ELF-1 (cell line): Measurements from ENCODE around the gene NTNG1.
A peak's percentile ranks its signal among the peaks of the same experiment; 100 is the strongest.

Experiments used
- DNase-seq: peaks from one replicate; pipeline ENCODE4 v3.0.0-alpha.2; 2016; ENCODE audit warnings: low read depth, low spot score

Gene NTNG1

DNA sequence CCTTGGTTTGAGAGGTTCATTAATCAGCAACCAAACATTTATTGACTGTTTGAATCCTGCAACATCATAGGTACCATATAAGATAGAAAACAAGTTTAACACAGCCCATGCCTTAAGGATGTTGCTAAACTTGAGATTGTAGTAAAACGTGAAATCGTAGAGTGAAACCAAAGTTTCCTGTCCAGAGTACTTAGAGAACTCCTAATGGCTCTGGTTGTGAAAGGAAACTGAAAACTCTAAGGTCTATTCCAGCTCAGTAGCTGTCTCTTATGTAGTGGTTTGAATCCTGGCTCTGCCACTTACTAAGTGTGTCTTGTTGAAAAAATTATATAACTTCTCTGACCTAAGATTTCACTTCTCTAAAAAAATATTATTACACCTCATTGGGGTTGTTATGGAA lies 310.9 kb downstream of the NTNG1 start:
- no peak for DNase-seq

DNA sequence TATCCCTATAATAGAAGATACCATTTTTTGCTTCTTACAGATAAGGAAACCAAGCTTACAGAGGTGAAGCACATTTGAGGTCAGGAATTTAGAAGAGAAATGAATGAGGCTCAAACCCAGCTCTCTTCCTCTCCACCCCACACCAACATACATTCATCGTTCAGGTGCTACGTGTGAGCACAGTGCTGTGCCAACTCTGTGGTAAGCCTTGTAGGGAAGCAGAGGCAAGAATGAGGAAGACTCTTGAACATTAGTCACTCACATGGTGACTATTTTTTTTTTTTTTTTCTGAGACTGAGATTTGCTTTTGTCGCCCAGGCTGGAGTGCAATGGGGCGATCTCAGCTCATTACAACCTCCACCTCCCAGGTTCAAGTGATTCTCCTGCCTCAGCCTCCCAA lies 314.0 kb downstream of the NTNG1 start:
- DNase-seq: no peak

DNA sequence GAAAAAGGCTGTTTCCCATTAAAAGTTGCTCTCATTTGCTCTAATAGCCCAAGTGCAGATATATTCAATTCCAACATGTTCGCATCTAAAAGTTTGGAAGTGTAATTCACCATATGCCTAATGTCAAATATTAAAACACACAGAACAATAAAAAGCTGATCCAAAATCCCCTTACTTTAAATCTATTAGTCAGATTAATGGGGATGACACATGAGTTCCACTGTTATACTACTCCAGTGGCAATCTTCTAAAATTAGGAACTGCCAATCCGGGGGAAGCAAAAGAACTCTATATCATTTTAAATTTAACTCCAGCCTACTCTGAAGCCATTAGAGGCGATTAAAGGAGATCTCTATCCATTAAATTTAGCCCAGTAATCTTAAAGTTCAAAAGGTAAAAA lies 317.1 kb downstream of the NTNG1 start:
- no peak for DNase-seq

DNA sequence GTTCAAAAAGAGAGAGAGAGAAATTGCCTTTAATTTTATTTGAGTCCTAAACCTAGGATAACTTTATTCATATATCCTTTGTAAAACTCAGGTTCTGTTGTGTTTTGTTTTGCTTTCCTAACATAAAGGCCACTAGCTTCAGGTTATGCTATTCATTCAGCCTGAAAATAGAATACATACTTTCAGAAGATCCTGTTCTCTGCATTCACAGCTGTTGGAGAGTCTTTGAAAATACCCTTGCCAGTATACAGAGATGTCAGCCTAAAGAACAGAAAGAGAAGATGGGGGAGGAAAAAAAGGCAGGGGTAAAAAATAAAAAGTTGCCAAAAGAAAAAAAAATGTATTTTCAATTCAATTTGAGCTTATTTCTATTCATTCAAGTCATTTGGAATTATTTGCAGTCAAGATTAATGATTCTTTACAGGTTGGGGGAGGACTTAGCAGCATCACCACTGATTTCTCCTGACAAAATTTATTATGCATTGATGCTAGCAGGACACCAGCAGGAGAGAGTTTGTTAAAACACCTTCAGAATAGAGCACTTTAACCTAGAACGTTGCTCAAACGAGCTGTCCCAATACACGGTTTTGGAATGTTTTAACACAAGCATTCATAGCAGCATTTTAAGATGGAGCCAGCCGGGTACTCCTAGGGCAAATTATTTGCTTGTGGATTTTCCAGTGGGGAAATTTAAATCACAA lies 318.5 kb downstream of the NTNG1 start:
- no peak for DNase-seq

DNA sequence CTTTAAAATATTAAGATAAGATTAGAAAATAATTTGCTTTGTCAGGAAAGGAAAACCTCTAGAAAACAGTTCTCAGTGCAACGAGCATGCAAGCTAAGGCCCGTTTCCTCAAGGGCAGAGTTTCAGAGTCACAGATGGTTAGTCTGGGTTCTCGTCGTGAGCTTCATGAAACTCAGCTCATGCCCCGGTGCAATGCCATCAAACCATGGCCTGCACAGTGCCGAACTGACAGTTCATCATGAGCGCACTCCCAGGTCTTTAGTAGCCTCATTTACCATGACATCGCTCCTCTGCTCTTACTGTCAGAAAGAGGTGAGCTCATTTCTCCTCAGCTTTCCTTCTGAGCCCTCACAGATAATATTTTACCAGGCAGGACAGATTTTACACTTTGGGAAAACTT lies 319.2 kb downstream of the NTNG1 start:
- DNase-seq: no peak

DNA sequence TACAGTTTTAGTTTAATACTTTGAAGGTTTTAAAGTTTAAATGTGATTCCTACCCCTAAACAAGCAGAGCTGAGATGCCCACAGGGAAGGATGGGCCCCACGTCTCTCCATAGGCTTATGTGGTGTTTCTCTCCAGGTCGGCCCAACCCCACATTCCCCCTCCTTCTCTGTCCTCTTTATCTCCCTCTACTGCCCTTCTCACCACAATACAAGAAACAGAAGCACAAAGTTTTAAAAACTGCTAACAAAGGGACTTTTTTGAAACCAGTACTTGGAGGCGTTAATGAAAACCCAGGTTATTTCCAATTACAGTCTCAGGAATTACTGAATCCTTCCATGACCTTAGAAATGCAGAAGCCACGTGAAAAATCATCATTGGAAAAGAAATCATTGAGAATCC lies 324.0 kb downstream of the NTNG1 start:
- DNase-seq: peak; percentile 18

DNA sequence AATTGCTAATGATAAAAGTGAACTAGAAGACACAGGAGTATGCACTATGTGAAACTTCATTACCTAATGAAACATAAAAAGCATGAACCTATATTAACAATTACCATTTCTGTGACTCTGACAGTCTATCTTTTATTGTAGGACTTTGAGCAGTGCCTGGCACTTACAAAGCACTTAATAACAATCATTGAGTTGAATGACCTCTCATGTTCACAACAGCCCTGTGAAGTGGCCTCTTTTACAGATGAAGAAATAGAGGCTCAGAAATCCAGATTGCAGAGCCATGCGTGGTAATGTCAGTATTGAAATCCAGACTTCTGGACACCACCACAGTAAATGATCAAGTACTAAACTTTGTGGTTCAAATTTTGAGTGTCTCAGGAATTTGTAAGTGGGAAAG lies 326.4 kb downstream of the NTNG1 start:
- no peak for DNase-seq

DNA sequence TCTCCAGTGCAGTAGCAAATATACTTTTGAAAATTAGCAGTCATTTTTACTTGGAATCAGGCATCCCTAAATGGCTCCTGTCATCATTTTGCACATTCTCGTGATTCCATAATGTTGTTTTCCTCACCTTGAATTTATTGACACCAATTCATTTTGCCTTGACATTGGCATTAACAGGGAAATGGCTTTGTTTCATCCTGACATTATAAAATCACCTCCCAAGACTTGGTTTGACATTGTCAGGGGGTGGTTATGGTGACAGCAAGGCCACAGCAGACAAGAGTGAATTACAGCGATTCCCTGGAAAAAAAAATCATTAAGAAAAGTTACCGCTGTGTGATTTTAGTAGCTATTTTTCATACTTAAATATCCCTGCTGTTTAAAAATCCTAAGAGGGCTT lies 327.0 kb downstream of the NTNG1 start:
- DNase-seq: no peak

DNA sequence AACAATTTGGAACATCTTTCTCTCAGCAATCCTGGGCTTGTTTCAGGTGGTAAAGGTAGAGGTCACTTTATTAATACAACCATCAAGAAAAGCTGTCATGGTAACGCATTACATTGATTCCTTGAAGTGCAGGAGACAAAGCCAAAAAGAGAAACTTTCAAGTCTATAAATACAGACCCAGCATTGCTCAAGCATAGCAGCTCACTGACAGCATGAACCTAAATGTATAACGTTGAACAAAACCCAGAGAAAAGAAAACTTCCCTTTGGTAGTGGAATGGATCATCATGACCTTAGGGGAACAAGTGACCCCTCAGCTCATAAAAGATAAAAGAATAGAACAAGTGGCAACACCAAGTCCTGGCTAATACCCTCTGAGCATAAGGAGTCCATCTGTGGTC lies 332.2 kb downstream of the NTNG1 start:
- DNase-seq: no peak

DNA sequence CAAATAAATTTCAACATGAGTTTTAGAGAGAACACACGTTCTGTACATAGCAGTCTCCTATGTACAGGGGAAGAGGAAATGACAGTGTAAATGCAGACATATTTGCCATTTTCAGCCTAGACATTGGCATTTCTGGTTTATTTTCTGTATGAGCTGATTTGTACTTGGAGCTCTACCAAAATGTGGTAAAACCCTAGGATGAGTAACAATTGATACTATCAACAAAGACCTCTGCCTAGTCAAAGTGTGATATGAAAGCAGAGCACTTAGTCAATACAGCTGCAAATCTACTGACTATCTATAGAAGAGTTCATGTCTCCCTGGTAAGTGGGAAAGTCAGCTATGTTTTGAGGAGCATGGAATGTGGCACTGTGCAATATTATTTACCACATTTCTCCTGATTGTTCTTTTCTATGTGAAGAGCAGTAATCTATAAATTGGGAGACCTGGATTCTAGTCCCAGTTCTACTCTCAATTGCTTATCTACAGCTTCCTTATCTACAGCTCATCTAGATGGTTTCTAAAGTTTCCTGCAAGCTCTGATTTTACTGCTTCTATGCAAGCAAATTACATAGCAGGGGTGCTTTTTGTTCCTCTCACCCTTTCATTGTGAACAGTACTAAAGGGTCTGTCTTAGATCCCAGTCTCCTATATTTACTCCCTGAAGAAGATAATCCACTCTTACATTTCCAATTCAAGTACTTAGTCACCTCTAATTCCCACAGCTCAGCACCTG lies 334.2 kb downstream of the NTNG1 start:
- DNase-seq: no peak

DNA sequence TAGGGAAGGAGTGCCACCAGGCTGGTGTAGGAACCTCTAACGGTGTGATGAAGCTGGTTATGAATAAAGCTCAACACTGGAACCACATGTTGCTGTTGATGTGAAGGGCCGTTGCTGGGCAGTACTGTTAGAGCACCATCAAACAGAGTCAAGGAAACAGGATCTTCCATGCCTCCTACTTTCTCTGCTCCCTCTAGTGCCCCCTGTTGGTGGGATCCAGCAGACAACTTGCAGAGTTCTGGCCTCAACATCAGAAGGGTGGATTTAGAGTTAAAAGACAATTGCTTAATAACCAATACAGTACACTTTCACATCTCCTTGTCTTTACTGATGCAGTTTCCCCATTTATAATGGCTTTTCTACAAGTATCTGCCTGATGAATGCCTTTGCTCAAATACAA lies 336.4 kb downstream of the NTNG1 start:
- peak; percentile 5 for DNase-seq

DNA sequence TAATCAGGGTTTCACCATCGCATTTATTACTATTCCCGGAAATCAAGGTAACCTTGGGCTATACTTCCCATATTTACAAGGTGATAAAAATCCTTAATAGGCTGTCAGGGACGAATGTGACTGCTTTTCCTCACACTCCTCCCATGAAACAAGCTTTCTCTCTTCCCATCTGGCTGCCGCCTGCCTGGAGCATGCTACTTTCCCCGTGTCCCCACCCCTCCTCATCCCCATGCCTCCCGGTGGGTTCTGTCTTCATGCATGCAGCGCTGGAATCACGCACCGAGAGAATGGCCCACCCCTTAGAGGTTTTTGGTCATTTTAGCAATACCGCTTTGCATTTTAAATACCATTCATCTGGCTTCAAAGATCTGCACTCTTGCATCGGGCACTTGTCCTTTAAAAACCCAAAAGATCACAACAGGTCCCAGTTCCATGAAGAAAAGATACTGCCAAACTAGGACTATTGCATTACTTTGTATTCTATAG lies 339.1 kb downstream of the NTNG1 start:
- DNase-seq: no peak

DNA sequence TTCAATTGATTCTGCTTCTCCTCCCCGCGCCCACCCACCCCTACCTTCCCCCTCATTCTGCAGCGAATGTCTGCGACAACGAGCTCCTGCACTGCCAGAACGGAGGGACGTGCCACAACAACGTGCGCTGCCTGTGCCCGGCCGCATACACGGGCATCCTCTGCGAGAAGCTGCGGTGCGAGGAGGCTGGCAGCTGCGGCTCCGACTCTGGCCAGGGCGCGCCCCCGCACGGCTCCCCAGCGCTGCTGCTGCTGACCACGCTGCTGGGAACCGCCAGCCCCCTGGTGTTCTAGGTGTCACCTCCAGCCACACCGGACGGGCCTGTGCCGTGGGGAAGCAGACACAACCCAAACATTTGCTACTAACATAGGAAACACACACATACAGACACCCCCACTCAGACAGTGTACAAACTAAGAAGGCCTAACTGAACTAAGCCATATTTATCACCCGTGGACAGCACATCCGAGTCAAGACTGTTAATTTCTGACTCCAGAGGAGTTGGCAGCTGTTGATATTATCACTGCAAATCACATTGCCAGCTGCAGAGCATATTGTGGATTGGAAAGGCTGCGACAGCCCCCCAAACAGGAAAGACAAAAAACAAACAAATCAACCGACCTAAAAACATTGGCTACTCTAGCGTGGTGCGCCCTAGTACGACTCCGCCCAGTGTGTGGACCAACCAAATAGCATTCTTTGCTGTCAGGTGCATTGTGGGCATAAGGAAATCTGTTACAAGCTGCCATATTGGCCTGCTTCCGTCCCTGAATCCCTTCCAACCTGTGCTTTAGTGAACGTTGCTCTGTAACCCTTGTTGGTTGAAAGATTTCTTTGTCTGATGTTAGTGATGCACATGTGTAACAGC lies 339.9 kb downstream of the NTNG1 start:
- DNase-seq: peak; percentile 16

DNA sequence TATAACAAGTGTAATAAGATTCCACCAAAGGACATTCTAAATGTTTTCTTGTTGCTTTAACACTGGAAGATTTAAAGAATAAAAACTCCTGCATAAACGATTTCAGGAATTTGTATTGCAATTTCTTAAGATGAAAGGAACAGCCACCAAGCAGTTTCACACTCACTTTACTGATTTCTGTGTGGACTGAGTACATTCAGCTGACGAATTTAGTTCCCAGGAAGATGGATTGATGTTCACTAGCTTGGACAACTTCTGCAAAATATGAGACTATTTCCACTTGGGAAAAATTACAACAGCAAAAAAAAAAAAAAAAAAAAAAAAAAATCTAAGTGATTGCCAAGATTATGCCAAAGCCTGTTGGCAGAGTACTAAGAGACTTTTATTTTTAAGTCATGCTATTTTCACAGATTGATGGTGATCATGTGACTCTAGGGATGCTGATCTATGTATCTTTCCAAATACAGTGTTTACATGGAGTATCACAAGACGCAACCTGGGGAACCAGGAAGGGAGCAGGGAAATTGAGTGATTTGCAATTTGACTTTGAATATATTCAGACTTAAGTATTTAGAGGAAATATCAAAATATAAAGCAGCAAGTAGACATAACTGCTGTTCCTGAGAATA lies 341.0 kb downstream of the NTNG1 start:
- no peak for DNase-seq

DNA sequence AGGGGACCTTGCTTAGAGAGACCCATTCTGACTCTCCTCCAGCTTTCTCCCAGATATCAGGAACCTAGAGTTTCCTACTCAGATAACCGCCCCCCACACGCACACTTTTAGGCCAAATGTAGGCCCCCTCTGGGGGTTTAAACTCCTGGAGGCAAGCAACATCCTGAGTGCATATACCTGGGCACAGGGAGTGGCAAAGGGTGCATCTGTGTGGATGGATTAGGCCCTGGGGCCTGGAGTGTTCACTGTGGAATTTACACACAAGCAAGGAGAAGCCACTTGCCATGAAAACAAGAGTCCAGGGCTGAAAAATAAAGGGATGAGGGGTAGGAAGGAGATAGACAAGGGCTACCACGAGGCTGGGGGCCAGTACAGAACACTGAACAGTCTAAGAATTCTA lies 343.1 kb downstream of the NTNG1 start:
- no peak for DNase-seq

DNA sequence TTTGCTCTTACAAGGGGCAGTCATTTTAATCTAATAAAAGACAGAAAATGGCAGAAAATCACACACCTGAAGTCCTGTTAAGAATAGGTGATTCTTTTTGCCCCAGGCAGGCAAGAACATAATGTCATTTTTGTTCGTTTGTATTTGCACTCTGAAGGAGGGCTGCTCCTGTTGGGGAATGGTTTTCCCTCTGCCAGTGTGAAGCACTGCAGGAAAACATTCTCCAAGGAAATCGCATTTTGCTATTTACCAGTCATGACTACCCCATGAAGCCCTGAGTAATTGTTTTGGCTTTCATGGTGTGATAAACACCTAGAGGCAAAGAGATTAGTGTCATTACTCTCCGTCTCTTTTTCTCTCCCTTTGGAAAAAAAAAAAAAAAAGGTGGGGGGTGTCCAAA lies 345.5 kb downstream of the NTNG1 start:
- no peak for DNase-seq

DNA sequence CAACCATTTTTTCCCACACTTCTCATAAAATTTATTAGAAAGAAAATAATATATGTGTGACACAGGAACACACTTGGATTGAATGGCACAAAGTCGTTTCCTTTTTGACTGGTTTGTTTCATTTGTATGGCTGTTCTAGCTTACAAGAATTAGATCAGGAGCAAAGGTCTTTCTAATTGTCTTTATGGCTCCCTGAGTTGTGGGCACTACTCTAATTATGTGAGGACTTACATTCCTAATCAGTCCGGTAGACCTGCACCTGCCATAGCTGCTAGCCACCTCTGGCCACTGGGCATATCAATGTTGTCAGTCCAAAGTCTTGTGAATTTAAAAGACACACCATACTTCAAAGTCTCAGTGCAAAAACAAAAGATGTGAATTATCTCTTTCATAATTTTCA lies 346.7 kb downstream of the NTNG1 start:
- DNase-seq: no peak

DNA sequence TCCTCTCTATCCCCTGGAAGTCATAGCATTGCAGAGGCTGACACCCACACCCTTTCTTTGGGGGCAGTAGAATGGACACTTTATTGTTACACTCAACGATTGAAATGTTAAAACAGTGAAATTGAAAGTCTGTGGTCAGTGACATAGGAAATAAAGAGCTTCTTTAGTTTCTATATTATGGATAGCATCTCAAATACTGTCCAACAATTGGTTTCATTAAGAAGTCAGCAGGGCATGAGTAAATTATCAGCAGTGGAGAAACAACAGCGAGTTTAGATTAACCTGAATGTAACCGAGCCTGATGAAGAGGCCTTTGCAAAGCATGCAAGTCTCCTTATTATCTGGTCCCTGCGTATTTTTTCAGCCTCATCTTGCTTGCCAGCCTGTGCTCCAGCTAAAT lies 350.7 kb downstream of the NTNG1 start:
- no peak for DNase-seq

DNA sequence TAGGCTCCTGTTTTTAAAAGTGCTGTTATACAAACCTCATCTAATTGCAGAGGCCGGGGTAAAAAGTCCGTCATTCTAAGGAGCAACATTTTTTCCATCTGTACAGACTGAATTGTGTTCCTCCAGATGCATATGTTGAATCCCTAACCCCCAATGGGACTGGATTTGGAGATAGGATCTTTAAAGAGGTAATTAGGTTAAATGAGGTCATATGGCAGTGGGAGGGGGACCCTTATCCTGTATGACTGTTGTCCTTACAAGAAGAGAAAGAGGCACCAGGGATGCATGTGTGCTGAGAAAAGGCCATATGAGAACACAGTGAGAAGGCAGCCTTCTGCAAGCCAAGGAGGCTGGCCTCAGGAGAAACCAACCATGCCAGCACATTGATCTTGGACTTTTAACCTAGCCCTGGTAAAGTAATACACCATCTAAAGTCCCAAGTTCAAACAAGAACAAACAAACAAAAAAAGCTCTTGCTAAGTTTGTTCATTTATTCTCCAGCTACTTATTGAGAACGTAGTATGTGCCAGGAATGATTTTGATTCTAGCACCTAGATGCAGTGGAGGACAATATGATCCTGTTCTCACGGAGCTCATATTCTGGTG lies 352.4 kb downstream of the NTNG1 start:
- DNase-seq: no peak

DNA sequence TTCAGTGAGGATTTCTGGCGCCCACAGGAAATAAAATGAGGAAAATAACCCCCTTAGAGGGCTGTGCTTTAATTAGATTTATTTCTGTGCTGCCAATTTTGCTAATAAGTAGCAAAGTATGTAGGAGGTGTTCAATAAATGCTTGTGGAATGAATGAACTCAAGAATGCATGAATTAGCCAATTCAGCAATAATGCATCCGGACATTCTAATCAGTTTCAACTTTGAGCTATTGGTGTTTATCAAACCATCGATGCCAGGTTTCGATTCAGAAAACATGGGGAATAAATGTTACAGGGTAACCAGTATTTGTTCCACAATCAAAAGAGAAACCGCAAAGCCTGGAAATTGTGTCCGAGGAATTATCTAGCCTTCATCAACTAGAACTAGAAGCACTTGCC lies 353.2 kb downstream of the NTNG1 start:
- no peak for DNase-seq

DNA sequence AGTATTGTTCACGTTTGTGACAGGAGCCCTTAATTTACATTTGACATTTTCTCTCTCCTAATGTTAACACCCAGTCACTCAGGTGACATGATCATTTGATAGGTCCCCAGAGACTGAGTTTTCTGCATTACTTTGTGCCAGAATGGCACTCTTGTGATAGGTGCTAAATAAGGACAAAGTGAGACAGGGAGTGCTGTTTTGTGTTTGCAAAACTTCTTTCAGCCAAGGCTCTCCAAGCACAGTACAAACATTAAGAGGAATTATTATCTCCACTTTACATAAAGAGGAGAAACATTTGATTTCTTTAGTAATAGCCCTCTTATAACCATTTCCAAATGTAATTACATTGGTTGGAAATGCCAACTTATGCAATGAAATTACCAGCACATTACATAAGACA lies 355.2 kb downstream of the NTNG1 start:
- no peak for DNase-seq
